ENCODE results near the gene NANOS1.

GRCh38 chr10:118995739-118996138 is 33.8 kb upstream of the NANOS1 start:
- TF ChIP-seq CTCF (conservative IDR thresholded peaks at IDR 0.05 in 1 of 2, IDR thresholded peaks at IDR 0.05 in 1 of 2; ENCODE audit: low read depth in 1 of 2, low read length in 2 of 2) (no peak), EZH2 (IDR thresholded peaks at IDR 0.05; ENCODE audit: low read length, missing control alignments) (no peak)
